Memory B cell (primary cell): ENCODE results near the gene RNF227.
A peak's percentile ranks its signal among the peaks of the same experiment; 100 is the strongest.
"Not testable (repeated sequence)": the region's sequence is repeated elsewhere in the genome, so short reads cannot be mapped to it uniquely, and the experiment has no call there.

Experiments used
- ATAC-seq: fragments of 150-1000 bp; cut with Tn5 transposase; 2 replicates; pipeline ENCODE4 v1.10.0; 2021; ENCODE audit warnings: low read depth, mild to moderate bottlenecking, moderate library complexity
- DNase-seq, 2 donors: peaks; one replicate each; pipeline ENCODE4 v3.0.0; 2022; ENCODE audit warnings: low spot score in 2 of 2
- H3K27ac Mint-ChIP-seq: one replicate; pipeline ENCODE4 v1.8.0; 2022; ENCODE audit warnings: mild to moderate bottlenecking, moderate library complexity, mixed read lengths
- H3K27me3 Mint-ChIP-seq: one replicate; pipeline ENCODE4 v1.8.0; 2022; ENCODE audit warnings: mixed read lengths
- H3K36me3 Mint-ChIP-seq: one replicate; pipeline ENCODE4 v1.8.0; 2022; ENCODE audit warnings: mild to moderate bottlenecking, mixed read lengths
- H3K4me1 Mint-ChIP-seq: one replicate; pipeline ENCODE4 v1.8.0; 2022; ENCODE audit warnings: mixed read lengths
- H3K4me3 Mint-ChIP-seq: one replicate; pipeline ENCODE4 v1.8.0; 2022; ENCODE audit warnings: mild to moderate bottlenecking, moderate library complexity, mixed read lengths
- H3K9me3 Mint-ChIP-seq: one replicate; pipeline ENCODE4 v1.8.0; 2022; ENCODE audit warnings: mixed read lengths

Gene RNF227

DNA sequence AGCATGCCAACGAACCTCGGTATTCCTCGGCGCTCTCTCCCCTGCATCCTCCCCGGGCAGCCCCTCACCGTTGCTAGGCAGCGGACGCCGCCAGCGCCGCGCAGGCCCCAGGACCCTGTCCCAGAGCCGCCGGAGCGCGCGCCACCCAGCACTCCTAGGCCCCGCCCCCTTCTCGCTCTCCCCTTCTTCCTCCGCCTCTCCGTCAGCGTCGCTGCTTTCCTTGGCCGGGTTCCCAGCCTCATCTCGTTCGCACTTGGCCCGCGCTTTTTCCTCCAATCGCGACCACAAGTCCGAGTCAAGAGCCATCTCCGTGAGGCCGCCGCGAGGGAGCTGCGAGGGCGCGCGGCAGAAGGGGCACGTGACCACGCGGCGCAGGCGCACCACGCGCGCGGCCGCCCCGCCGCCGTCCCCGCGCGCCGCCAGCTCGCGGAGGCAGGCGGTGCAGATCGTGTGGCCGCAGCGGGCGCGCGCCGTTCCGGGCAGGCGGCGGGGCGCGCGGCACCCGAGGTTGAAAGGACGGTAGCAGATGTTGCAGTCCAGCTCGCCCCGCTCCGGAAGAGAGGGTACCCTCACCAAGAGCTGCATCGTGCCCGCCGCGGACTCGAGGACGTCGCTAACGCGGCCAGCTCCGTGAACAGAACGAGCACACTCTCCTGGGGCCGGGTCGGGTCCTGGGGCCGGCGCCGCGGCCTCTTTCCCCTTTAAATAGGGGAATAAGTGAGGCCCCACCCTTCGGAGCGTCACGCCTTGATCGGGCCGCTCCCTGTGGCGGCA is at the start of gene RNF227:
RNF227 (minus strand) TSS at position 679 of the 774 bp plus-strand sequence; CDS start at position 585, 94 bp downstream.
- Mint-ChIP-seq H3K27me3 (no peaks in the 10 kb centered on the region), H3K36me3 (no peaks in the 10 kb centered on the region), H3K4me1 (peaks cover 17% of the 10 kb centered on the region), H3K27ac (peak within 1 kb of the TSS; percentile 92), H3K4me3 (peak within 1 kb of the TSS; percentile 99), H3K9me3 (no peaks in the 10 kb centered on the region)
- ATAC-seq, result peak; percentile 84
- DNase-seq, result peak; percentile 74 to 80

DNA sequence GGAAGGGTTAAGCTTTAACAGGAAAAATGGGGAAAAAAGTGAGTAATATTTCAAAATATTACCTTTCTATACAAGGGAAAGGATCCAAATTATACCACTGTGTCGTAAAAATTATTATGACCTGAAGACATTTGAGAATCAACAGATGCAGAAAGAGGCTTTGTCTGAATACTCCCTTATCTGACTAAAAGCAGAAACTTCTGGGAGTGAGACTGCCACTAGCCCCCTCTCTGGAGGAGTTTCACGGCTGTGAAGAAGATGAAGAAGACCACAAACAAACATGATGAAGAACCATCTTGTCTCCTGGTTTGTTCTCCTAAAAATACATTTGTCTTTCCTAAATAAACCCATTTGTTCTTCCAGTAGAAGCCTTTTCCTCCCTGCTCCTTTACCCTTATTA is 45.3 kb upstream of the RNF227 start:
- Mint-ChIP-seq H3K27ac (no peak overlapping the region), H3K36me3 (no peaks in the 10 kb centered on the region), H3K27me3 (peaks cover 15% of the 10 kb centered on the region), H3K4me3 (no peak overlapping the region), H3K9me3 (no peaks in the 10 kb centered on the region), H3K4me1 (no peaks in the 10 kb centered on the region)
- DNase-seq (no peak), ATAC-seq (no peak)

DNA sequence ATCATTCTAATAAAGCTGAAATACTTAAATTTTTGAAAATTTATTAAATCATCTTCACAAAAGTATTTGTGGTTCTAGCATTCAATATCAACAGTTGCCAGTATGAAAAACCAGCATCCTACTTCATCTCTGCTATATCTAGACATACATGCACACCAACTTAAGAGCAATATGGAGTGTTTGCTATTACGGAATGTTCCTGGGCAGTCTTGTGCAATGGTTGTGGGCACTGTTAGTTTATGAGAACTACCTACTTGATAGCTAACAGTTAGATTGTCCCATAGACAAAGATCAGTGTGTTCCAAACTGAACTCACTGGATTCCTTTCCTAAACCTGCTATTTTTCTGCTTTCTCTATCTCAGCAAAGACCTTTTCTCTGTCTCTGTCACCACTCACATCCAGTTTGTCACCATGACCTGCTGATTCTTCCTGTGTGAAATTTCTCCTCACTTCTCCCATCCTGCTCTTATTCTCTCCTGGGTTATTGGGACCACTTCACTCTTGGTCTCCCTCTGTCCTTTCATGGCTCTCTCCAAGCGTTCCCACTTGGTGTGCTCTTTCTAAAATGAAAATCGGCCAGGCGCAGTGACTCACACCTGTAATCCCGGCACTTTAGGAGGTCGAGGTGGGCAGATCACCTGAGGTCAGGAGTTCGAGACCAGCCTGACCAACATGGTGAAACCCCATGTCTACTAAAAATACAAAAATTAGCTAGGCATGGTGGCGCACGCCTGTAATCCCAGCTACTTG is 43.6 kb upstream of the RNF227 start:
- Mint-ChIP-seq H3K27me3 (peaks cover 15% of the 10 kb centered on the region), H3K4me3 (no peak overlapping the region), H3K4me1 (no peaks in the 10 kb centered on the region), H3K9me3 (no peaks in the 10 kb centered on the region), H3K27ac (no peak overlapping the region), H3K36me3 (no peaks in the 10 kb centered on the region)
- no peak for DNase-seq
- ATAC-seq, result no peak

DNA sequence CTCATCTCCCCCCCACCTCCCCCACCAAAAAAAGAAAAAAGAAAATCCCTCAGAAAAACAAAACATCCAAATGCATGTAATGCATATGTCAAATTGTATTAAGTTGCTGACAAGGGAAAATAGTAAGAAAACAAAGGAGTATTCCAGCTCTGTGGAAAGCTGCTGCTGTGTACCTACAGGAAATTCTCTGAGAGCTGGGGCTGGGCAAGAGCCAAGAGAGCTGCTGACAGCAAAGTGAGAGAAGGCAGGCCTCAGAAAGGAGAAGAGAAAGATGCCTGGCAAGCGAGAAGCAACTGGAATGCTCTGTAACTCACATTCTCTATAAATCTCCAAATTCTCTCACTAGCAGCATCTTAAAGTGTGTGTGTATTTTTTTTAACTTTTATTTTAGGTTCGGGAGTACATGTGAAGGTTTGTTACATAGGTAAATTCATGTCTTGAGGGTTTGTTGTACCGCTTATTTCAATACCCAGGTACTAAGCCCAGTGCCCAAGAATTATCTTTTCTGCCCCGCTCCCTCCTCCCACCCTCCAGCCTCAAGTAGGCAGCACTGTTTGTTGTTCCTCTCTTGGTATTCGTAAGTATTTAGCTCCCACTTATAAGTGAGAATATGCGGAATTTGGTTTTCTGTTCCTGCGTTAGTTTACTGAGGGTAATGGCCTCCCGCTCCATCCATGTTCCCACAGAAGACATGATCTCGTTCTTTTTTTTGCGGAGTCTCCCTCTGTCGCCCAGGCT is 40.3 kb upstream of the RNF227 start:
- H3K4me1 Mint-ChIP-seq, result peaks cover 2% of the 10 kb centered on the region
- no peak overlapping the region for H3K27ac Mint-ChIP-seq
- no peaks in the 10 kb centered on the region for H3K9me3 Mint-ChIP-seq
- DNase-seq, result no peak
- peaks cover 10% of the 10 kb centered on the region for H3K27me3 Mint-ChIP-seq
- ATAC-seq, result no peak
- H3K36me3 Mint-ChIP-seq, result no peaks in the 10 kb centered on the region
- H3K4me3 Mint-ChIP-seq, result no peak overlapping the region

DNA sequence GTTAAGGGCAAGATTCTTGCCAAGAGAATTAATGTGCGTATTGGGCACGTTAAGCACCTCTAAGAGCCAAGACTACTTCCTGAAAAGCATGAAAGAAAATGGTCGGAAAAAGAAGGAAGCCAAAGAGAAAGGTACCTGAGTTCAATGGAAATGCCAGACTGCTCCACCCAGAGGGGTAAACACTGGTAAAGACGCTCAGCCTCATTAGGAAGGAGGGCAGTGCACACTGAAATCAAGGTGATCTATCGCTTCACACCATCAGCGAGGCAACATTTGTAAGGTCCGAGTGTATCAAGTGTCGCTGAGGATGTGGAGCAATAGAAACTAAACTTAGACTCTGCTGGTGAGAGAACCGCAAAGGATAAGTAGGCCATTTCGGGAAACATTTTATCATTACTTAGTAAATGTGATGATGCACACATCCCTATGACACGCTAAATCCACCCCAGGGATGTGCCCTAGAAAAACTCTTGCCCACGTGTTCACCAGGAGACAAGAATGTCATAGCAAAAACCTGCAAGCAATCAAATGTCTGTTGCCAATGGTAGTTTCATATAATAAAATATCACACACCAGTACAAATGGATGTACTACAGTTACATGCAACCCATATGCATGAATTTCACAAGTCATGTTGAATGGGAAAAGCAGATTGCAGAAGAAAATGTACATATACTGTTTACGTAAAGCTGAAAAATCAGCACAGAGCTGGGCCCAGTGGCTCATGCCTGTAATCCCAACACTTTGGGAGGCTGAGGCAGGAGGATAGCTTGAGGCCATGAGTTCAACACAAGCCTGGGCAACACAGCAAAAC is 39.5 kb upstream of the RNF227 start:
- no peak overlapping the region for H3K4me3 Mint-ChIP-seq
- no peaks in the 10 kb centered on the region for H3K36me3 Mint-ChIP-seq
- H3K9me3 Mint-ChIP-seq, result no peaks in the 10 kb centered on the region
- peaks cover 4% of the 10 kb centered on the region for H3K4me1 Mint-ChIP-seq
- H3K27me3 Mint-ChIP-seq, result peaks cover 8% of the 10 kb centered on the region
- H3K27ac Mint-ChIP-seq, result no peak overlapping the region
- DNase-seq, result no peak
- no peak for ATAC-seq

DNA sequence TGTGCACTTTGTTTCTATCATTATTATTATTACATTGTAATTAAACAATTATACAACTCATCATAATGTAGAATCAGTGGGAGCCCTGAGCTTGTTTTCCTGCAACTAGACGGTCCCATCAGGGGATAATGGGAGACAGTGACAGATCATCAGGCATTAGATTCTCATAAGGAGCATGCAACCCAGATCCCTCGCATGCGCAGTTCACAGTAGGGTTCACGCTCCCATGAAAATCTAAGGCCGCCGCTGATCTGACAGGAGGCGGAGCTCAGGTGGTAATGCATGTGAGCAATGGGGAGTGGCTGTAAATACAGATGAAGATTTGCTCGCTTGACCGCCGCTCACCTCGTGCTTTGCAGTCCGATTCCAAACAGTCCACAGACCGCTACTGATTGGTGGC is 37.2 kb upstream of the RNF227 start:
- not testable (repeated sequence) for H3K27me3 Mint-ChIP-seq, ATAC-seq, H3K9me3 Mint-ChIP-seq, H3K4me3 Mint-ChIP-seq, DNase-seq, H3K27ac Mint-ChIP-seq, H3K4me1 Mint-ChIP-seq
- peaks cover 11% of the 10 kb centered on the region for H3K36me3 Mint-ChIP-seq

DNA sequence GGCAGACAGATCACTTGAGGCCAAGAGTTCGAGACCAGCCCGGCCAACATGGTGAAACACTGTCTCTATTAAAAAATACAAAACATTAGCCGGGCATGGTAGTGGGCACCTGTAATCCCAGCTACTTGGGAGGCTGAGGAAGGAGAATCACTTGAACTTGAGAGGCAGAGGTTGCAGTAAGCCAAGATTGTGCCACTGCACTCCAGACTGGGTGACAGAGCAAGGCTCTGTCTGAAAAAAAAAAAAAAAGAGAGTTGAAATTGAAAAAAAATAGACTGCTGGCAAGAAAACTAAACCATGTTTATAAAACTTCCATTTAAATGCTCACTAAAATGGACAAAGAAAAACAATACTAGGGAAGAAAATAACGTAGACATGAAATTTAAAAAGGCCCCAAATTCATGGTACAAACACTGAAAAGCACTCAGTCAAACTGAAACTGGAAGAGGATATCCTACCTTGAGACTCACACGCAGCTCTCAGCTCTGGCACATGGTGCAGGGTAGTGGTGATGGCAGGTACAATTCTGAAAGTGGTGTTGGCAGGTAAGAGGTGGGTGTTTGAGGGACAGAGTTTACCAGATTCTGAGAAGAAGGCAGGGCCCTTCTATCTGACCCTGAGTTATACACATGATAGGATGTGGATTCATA is 35.2 kb upstream of the RNF227 start:
- H3K4me1 Mint-ChIP-seq, result peaks cover 4% of the 10 kb centered on the region
- peaks cover 22% of the 10 kb centered on the region for H3K36me3 Mint-ChIP-seq
- ATAC-seq (peak; percentile 99), DNase-seq (peak in 1 of 2 donors; percentile 16)
- no peak overlapping the region for H3K4me3 Mint-ChIP-seq
- peak overlapping the region; percentile 76 for H3K27ac Mint-ChIP-seq
- H3K27me3 Mint-ChIP-seq, result no peaks in the 10 kb centered on the region
- no peaks in the 10 kb centered on the region for H3K9me3 Mint-ChIP-seq

DNA sequence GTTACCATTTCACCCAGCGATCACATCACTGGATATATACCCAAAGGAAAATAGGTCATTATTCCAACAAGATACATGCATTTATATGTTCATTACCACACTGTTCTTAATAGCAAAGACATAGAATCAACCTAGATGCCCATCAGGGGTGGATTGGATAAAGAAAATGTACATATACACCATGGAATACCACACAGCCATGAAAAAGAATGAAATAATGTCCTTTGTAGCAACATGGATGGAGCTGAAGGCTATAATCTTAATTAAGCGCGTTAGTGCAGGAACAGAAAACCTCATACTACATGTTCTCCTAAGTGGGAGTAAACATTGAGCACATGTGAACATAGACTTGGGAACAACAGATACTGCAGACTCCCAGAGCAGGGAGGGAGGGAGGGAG is 34.5 kb upstream of the RNF227 start:
- no peak for ATAC-seq
- Mint-ChIP-seq H3K27ac (no peak overlapping the region), H3K9me3 (no peaks in the 10 kb centered on the region), H3K4me3 (no peak overlapping the region), H3K36me3 (peaks cover 27% of the 10 kb centered on the region), H3K27me3 (no peaks in the 10 kb centered on the region), H3K4me1 (peaks cover 5% of the 10 kb centered on the region)
- DNase-seq, result no peak

DNA sequence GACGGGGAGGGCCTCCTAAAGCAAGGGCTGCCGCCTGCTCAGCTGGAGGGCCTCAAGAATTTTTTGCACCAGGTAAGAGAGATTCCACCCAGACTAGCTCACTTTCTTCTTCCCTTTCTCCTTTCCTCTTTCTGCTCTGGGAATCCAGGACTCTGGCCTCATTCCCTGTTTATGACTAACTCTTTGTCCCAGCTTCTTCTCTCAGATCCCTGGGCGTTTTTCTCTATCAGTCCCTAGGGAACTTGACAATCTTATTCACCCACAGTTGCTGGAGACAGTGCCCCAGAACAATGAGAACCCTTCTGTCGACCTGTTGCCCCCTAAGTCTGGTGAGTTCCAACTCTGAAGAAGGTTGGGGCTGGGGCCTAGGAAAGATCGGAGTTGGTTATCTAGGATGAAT is 31.6 kb upstream of the RNF227 start:
- no peak overlapping the region for H3K4me3 Mint-ChIP-seq
- no peaks in the 10 kb centered on the region for H3K9me3 Mint-ChIP-seq
- H3K27me3 Mint-ChIP-seq, result no peaks in the 10 kb centered on the region
- no peak overlapping the region for H3K27ac Mint-ChIP-seq
- H3K4me1 Mint-ChIP-seq, result peaks cover 6% of the 10 kb centered on the region
- ATAC-seq, result no peak
- peaks cover 39% of the 10 kb centered on the region for H3K36me3 Mint-ChIP-seq
- DNase-seq, result no peak

DNA sequence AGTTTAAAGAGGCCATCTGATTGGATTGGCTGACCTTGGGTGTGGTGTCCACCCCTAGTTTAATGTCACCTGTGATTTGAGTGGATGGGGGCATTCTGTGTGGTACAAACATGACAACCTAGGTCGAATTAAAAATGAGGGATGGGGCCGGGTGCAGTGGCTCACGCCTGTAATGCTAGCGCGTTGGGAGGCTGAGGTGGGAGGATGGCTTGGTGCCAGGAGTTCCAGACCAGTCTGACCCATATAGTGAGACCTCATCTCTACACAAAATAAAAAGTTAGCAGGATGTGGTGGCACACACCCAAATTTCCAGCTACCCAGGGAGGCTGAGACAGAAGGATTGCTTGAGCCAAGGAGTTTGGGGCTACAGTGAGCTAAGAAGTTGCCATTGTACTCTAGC is 30.4 kb upstream of the RNF227 start:
- DNase-seq (no peak), ATAC-seq (no peak)
- no peaks in the 10 kb centered on the region for H3K27me3 Mint-ChIP-seq
- no peak overlapping the region for H3K27ac Mint-ChIP-seq
- H3K36me3 Mint-ChIP-seq, result peaks cover 39% of the 10 kb centered on the region
- peaks cover 4% of the 10 kb centered on the region for H3K4me1 Mint-ChIP-seq
- no peak overlapping the region for H3K4me3 Mint-ChIP-seq
- no peaks in the 10 kb centered on the region for H3K9me3 Mint-ChIP-seq

DNA sequence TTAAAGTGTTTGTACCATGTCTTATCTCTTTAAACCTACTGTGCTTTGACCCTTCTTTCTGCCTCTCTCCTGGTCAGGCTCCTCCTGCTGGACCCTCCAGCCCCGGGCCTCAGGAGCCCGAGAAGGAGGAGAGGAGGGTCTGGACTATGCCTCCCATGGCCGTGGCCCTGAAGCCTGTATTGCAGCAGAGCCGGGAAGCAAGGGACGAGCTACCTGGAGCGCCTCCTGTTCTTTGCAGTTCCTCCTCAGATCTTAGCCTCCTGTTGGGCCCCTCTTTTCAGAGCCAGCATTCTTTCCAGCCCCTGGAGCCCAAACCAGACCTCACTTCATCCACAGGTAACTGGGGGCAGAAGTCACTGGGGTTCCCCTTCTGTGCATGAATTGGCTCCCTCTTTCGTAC is 29.6 kb upstream of the RNF227 start:
- H3K36me3 Mint-ChIP-seq, result peaks cover 42% of the 10 kb centered on the region

DNA sequence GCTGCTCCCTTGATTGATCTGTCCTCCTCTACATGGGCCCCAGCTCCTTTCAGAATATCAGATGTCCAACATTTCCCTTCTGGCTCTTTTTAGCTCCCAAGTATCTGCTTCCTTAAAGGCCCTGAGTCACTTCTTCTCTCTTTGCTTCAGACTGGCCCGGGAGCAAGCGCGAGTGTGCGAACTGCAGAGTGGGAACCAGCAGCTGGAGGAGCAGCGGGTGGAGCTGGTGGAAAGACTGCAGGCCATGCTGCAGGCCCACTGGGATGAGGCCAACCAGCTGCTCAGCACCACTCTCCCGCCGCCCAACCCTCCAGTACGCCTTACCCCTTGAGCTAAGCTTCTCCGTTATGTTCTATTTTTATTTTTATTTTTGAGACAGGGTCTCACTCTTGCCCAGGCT is 28.2 kb upstream of the RNF227 start:
- Mint-ChIP-seq H3K4me3 (no peak overlapping the region), H3K27me3 (no peaks in the 10 kb centered on the region), H3K27ac (no peak overlapping the region), H3K36me3 (peaks cover 49% of the 10 kb centered on the region), H3K4me1 (peaks cover 2% of the 10 kb centered on the region), H3K9me3 (no peaks in the 10 kb centered on the region)
- DNase-seq, result no peak
- no peak for ATAC-seq

More for the DNA sequence above, 29.6 kb upstream of the RNF227 start:
- no peak overlapping the region for H3K27ac Mint-ChIP-seq
- H3K4me3 Mint-ChIP-seq, result no peak overlapping the region
- DNase-seq (no peak), ATAC-seq (no peak)
- peaks cover 2% of the 10 kb centered on the region for H3K4me1 Mint-ChIP-seq
- no peaks in the 10 kb centered on the region for H3K27me3 Mint-ChIP-seq
- H3K9me3 Mint-ChIP-seq, result no peaks in the 10 kb centered on the region

DNA sequence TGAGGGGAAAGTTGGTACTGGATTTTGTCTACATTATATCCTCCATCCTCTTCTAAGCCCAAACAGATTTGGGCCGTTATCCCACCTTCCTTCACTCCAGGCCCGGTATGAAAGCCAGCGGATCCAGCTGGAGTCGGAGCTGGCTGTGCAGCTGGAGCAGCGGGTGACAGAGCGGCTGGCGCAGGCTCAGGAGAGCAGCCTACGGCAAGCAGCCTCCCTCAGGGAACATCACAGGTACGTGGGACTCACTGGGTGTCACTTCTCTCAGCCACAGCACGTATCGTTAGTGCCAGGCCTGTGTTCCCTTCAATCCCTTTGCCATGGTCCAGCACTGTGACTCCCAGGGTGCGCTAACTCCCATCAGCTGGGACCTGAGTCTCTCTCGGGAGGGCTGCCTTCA is 27.2 kb upstream of the RNF227 start:
- Mint-ChIP-seq H3K27ac (no peak overlapping the region), H3K4me3 (no peak overlapping the region), H3K27me3 (no peaks in the 10 kb centered on the region), H3K36me3 (peaks cover 42% of the 10 kb centered on the region), H3K9me3 (no peaks in the 10 kb centered on the region), H3K4me1 (peaks cover 2% of the 10 kb centered on the region)
- DNase-seq (no peak), ATAC-seq (no peak)
